HG03196 (cell line): ENCODE data around the gene TIMM13.
A peak's percentile ranks its signal among the peaks of the same experiment; 100 is the strongest.

ENCODE experiments used
- ATAC-seq: cut with Tn5 transposase; IDR thresholded peaks from one replicate; pipeline ENCODE4 v1.9.1; 2021; ENCODE audit not compliant: unreplicated experiment

The TIMM13 gene

DNA sequence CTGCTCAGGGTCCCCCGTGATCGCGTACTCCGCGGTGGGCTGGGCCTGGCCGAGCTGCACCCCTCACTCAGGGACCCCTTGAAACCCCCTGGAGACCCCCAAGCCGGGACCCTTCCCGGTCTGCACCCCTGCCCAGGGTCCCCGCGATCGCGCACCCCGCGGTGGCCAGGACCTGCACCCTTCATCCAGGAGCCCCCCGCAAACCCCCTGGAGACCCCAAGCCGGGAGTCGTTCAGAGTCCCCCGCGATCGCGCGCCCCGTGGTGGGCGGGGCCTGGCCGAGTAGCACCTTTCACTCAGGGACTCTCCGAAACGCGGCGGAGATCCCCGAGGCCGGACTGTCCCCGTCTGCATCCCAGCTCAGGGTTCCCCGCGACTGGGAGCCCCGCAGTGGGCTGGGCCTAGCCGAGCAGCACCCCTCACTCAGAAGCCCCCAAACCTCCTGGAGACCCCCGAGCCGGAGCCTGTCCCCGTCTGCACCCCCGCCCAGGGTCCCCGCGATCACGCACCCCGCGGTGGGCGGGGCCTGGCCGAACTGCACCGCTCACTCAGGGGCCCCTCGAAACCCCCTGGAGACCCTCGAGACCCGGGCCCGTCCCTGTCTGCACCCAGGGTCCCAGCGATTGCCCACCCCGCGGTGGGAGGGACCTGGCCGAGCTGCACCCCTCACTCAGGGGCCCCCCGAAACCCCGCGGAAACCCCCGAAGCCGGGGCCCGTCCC, 28.6 kb upstream of the TIMM13 start:
- ATAC-seq = peak; percentile 24

DNA sequence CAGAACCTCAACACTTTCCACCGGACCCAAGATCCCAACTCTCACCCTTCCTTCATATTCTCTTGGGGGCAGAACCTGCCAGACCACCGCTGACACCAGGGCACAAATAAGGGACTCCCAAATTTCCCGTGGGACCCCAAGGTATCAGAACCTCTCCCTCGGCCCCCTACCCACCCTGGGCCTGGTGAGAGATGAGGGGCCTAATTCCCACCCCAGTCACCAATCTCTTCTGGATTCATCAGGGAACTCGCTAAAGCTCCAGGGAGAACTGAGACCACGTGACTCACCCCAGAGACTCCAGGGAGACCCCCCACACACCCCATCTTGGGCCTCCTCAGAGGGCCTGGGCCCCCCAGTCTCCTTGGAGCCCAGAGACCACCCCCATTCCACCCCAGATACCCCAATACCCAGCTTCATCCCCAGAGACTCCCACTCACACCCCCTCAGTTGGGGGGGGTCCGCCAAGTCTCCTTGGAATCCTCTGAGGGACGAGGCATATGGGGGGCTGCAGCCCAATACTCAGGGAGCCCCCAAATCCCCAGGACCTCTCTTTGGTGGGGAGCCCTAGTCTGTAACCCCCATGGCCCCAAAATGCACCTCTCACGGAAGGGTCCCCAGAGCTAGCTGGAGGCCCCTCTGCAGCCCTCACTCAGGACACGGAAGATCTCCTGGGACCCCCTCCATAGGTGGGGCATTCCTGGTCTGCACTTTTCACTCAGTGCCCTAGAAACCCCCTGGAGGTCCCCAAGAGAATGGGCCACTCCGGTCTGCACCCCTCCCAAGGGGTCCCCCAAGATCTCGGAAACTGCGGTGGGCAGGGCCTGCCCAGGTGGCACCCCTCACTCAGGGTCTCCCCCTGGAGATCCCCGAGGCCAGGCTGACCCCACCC, 27.8 kb upstream of the TIMM13 start:
- no peak for ATAC-seq

DNA sequence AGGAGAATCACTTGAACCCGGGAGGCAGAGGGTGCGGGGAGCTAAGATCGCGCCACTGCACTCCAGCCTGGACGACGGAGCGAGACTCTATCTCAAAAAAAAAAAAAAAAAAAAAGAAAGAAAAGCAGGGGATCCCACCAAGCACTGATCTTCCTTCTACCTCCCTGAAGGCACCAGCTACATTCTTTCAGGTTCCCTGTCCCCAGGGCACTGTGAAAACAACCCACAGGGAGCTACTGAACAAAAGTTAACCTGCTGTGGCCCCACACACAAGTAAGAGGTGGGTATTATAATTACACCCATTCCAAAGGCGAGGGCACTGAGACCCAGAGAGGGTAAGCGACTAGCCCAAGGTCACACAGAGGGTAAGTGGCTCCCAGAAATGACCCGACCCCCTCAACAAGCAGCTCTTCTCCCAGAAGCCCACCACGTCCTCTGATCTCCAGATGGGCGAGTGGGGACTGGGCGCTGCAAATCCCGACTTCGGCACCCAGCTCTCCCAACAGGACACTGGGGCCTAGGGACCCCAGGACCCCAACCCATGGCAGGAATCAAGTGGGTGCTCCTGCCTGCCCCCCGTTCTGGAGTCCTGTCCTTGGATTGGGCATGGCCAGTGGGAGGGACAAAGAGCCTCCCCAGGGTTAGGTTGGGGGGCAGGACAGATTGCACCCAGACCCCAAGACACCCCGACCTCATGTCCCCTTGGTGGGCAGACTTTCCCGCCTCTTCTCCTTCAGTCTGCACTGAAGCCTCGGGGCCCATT, 27.0 kb upstream of the TIMM13 start:
- ATAC-seq = no peak

DNA sequence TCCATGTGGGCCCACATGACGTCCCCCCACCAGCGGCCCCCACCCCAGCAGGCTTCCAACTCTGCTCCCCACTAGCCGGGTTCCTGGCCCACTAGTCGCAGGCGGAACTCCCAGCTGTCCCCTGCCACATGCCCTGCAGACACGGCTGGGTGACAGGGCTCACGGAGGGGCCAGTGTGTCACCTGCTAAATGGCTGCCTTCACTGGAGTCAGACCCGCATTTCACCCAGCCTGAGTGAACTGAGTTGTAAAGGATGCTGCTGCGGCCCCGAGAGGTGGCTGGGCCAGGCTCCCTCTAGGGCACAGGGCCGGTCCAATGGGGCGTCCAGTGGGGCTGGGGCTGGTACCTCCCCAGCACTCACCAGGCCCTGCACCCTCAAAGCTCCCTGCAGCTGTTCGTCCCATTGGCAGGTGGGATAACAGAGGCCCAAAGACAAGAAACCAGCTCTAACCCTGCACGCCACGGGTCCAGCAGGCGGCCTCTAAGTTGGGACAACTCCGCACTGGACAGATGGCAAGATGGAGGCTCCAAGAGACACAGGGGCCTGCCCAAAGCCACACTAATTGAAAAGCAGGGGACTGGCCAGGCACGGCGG, 26.1 kb upstream of the TIMM13 start:
- ATAC-seq = no peak

DNA sequence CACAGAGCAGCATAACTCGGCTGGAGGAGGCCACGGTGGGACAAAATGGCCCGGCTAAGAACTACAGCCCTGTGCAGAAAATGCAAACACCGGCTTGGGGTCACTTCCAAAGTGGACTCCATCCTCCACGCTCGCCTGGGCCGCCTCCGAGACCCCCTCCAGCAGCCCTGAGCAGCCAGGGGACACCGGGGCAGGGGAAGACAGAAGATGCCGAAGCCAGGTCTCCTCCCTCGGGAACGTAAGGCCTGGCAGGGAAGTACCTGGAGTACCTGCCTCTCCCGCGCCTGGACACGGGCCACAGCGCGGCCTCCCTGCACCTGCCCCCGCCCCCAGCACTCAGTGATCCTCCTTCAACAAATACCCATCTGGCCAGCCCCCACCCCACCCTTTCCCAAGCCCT, 24.4 kb upstream of the TIMM13 start:
- no peak for ATAC-seq

DNA sequence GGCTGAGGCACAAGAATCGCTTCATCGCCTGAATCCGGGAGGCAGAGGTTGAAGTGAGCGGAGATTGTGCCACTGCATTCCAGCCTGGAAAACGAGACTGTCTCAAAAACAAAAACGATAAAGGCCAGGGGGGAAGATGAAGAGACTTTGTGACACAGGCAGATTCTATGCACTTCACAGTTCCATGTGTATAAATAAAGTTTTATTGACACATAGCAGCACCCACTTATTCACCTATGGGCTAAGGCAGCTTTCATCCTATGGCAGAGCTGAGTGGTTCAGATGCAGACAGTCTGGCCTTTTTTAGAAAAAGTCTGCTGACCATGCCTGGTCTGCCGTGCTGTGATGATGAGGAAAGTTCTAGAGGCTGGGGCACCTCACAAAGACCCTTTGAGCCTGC, 23.8 kb upstream of the TIMM13 start:
- no peak for ATAC-seq

DNA sequence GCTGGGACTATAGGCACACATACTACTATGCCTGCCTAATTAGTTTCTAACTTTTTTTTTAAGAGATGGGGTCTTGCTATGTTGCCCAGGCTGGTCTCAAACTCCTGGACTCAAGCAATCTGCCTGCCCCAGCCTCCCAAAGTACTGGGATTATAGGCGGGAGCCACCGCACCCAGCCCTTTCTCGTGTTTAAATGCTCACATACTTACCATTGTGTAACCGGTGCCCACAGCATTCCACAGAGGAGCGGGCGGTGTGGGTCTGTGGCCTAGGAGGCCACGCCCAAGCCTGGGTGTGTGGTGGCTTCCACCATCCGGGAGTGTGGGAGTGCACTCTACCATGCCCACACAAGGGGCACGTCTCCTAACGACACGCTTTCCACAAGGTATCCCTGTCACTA, 21.6 kb upstream of the TIMM13 start:
- no peak for ATAC-seq

DNA sequence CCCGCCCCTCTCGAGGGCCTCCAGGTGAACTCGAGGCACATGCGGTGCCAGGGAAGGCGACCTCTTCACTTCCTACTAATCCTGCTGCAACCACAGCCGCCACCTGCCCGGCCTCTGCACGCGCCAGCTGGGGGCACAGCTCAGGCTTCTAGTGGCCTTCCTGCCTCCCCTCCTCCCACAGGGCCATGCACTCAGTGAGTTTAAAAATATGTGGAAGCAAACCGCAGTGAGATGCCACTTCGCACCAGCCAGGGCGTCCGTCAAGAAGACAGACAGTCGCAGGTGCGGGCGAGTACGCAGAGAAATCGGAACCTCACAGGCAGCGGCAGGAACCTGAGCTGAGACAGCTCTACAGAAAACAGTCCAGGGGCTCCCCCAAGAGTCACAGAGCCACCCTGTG, 19.0 kb upstream of the TIMM13 start:
- ATAC-seq = no peak

DNA sequence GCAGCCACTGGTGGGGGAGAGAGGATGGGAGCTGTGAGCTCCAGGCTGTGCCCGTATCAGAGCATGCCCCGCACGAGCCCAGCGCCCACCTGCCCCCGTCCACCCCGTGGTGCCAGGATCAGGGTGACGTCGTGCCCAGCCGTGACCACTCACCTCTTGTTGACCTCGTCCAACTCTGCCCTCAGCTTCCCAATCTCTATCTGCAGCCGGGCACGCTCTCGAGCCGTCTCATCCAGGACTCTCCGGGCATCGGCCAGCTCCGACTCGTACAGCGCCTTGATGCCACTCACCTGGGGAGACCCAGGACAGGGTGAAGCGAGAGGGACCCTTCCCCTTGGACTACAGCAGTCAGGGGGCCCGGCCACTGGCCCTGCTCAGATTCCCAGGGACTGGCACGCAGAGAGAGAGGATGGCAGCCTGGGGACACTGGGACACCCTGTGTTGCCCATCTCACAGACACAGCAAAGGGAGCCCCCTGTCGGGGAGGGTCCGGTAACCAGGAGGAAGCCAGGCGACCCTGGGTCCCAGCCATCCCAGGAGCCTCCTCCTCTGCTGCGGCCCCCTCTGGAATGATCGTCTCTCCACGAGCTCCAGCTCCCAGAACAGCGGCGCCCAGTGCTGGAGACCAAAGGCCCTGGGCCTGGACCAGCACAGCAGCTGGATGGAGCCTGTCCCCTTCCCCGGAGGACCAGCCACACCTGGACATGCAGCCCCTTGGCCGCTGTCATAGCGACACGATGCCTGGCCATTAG, 17.0 kb upstream of the TIMM13 start:
- ATAC-seq = no peak

DNA sequence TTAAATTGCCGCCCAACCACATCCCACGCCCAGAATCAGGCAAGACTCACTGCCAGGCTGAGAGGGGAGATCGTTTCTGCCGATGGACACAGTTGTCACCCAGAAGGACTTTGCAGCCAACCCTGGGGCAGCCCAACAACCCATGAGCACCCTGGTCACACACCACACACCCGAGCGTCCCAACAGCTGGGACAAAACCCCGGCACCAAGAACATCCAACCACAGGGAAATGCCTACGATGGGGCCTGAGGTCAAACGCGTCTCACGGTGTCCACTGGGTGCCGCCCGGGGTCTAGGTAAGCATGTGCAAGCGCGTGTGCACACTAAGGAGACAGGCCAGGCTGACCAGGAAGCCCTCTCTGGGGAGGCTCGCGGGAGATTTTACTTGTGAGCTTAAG, 16.4 kb upstream of the TIMM13 start:
- no peak for ATAC-seq

DNA sequence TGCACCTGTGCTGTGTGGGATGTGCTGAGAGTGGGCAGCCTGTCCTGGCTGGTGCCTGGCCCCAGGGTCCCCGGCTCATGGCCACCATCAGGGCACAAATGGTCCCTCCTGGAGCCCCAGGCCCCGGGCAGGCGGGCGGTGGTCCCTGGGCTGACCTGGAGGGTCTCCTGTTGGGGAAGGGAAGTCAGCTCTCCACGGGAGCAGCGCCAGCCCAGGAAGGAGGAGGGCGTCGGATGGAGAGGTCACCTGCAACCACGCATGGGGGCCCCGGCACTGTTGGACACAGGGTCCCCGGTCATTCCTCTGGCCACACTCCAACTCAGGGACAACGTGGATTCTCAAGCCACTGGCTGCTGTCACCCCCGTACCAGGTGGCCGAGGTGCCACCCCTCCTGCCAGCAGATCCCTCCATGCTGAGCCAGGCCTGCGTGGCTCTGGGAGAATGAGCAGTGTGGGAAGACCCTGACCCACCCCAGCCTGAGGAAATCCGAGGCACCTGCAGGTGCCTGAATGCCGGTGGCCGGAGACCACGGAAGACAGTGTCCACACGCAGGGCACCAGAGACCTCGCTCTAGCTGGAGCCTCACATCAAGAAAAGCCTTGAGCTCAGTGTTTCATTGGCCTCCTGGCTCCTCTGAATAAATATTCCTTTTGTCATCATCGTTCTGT, 15.9 kb upstream of the TIMM13 start:
- no peak for ATAC-seq

DNA sequence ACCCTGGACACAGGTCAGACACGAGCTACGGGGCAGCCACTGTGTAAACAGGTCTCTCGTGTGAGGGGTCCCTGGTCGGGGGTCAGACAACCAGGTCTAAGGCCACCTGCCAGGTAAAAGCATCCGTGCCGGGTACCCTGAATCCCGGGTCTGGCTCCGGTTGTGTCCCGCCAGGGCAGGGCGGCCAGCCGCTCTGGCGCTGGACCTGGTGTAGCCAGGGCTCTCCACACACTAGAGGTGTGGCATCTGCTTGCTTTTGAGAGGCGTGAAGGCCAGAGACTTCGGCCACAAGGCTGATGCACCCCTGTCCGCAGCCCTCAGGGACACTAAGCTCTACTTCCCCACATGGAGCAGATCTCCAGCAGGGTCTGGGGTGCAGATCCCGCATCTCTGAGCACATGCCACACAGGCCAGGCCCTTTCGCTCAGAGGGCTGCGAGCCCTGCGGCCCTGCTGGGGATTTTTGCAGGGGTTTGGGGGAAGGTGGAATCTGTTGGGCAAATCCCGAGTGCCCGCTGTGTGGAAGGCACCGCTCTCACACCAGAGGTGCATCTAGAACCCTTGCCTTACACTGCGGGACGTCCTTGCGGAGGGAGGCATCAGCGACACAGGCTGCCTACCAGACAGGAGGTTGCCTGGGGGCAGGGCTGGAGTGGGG, 13.8 kb upstream of the TIMM13 start:
- ATAC-seq = no peak

DNA sequence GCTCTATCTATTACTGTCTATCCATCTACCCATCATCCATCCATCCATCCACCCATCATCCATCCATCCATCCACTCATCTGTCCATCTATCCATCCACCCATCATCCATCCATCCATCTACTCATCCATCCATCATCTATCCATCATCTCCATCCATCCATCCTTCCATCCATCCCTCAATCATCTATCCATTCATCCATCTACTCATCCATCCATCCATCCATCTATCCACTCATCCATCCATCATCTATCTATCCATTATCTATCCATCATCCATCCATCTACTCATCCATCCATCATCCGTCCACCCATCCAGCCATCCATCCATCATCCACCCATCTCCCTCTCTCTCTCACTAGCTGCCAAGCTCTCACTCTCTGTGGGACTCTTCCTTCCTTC, 13.1 kb upstream of the TIMM13 start:
- ATAC-seq = no peak

DNA sequence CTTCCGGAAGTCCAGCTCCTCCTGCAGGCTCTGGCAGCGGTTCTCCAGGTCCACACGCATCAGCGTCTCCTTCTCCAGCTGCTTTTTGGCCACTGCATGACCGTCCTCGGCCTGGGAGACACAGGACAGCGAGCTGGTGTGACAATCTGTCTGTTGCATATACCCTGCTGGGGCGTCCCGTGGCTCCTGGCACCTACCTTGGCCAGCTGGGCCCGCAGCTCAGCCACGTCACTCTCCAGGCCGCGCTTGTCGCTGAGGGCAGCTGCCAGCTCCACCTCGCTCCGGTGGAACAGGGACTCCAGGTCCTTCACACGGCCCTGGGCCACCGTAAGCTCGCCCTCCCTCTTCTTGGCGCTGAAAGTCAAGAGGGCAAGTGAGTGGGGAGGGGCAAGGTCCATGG, 10.8 kb upstream of the TIMM13 start:
- no peak for ATAC-seq

DNA sequence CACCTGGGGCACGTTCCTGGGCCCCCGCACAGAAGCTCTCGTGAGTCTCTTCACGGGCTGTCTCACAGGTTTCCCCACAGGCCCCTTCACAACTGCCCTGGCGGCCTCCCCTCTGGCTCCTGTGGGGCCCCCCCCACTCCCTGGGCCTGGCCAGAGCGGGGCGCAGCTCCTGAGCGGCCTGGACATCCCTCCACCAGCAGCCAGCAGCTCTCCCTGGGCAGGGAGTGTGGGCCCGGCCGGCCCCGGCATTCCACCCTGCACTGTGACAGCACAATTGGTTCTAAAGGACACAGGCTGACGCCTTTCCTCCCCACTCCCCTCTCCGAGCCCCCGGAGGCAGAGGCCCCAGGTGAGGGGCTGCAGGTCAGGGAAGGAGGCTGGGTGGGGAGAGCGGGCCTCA, 9.5 kb upstream of the TIMM13 start:
- ATAC-seq = no peak

DNA sequence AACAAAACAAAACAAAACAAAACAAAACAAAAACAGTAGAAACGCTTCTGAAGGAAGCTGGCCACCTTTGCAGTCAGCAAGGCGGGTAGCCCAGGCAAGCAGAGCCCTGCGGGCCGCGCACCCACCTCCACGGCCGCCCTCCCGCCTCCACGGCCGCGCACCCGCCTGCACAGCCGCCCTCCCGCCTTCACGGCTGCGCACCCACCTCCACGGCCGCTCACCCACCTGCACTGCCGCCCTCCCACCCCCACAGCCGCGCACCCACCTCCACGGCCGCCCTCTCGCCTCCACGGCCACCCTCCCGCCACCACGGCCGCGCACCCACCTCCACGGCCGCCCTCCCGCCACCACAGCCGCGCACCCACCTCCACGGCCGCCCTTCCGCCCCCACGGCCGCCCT, 9.0 kb upstream of the TIMM13 start:
- no peak for ATAC-seq

DNA sequence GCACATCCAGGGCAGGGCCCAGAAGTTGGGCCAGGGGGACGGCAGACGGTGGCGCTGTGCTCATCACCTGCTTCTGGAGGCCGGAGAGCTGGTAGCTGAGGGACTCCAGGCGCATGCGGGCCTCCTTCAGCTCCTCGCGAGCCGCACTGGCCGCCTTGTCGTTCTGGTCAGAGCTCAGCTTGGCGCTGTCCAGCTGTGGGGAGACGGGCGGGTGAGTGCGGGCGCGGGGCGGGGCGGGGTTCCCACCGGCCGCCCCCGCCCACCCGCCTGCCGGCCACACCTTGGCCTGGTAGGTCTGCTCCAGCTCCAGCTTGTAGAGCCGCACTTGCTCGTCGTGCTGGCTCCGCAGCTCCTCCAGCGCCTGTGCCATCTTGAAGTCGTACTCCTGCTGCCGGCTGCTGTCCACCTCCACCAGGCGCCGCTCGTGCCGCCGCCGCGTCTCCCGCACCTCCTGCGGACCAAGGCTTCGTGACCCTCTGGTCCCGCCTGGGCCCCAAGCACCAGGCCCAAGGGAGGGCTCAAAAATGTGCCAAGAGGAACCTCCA, 7.4 kb upstream of the TIMM13 start:
- ATAC-seq = no peak

DNA sequence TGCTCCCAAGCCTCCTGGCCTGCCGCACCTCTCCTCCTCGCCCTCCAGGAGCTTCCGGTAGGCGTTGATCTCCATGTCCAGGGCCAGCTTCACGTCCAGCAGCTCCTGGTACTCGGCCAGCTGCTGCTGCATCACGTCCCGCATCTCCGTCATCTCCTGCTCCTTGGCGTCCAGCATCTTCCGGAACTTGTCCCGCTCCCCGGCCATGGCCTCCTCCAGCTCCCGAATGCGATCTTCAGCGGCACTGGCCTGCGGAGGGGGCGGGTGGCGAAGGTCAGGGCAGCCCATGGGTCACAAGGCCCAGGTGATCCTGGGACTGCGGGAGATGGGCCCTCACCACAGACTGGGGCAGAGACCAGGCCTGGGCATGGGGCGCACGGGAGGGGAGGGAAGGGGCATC, 6.9 kb upstream of the TIMM13 start:
- no peak for ATAC-seq

DNA sequence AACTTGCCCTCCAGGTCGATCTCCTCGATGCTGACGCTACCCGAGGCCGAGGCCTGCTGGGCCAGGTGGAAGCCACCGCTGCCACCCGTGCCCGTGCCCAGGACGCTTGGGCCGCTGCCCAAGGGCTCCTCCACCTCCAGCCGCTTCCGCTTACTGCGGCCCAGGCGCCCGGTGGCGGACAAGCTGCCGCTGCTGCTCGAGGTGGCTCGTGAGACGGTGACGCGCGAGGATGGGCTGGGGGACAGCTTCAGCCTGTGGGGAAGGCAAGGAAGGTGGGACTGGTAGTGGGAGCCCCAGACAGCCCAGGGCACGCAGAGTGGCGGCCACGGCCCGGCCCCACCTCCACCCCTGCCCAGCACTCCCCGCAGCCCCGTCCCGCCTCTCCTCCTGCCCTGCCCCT, 6.5 kb upstream of the TIMM13 start:
- ATAC-seq = no peak
